ENCODE measurements around the gene CYP26A1. TPM values are rescaled to one million over a fixed set of nuclear protein-coding genes. Genes with fewer than 3 reads are reported as not detected.

Gene CYP26A1
- total RNA-seq, 1 donor from 2014 or later = 4.2 TPM

DNA sequence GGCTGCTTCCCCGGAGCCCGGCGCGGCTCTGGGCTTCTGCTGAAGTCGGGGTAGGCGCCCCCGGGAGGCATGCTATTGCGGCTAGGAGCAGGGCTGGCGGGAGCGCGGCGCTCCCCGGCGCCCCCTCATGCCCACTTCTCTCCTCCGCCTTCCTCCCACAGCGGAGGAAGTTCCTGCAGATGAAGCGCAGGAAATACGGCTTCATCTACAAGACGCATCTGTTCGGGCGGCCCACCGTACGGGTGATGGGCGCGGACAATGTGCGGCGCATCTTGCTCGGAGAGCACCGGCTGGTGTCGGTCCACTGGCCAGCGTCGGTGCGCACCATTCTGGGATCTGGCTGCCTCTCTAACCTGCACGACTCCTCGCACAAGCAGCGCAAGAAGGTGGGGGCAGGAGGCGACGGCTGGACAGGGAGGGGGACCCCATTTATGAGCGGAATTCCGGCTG is 479 bp downstream of the CYP26A1 start:
- Mint-ChIP-seq H3K36me3 (no peaks in the 10 kb centered on the region), H3K4me1 (ENCODE audit: unreplicated experiment) (peaks cover 26% of the 10 kb centered on the region), H3K4me3 (peak overlapping the region; percentile 84), H3K9me3 (no peaks in the 10 kb centered on the region), H3K27me3 (peaks cover 91% of the 10 kb centered on the region), H3K27ac (no peak overlapping the region)
- no peak for DNase-seq (ENCODE audit: extremely low spot score, unreplicated experiment)
- TF ChIP-seq, protein P1, sequence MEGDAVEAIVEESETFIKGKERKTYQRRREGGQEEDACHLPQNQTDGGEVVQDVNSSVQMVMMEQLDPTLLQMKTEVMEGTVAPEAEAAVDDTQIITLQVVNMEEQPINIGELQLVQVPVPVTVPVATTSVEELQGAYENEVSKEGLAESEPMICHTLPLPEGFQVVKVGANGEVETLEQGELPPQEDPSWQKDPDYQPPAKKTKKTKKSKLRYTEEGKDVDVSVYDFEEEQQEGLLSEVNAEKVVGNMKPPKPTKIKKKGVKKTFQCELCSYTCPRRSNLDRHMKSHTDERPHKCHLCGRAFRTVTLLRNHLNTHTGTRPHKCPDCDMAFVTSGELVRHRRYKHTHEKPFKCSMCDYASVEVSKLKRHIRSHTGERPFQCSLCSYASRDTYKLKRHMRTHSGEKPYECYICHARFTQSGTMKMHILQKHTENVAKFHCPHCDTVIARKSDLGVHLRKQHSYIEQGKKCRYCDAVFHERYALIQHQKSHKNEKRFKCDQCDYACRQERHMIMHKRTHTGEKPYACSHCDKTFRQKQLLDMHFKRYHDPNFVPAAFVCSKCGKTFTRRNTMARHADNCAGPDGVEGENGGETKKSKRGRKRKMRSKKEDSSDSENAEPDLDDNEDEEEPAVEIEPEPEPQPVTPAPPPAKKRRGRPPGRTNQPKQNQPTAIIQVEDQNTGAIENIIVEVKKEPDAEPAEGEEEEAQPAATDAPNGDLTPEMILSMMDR (conservative IDR thresholded peaks at IDR 0.05) = peak; percentile 35

- H3K9me3 Mint-ChIP-seq = no peaks in the 10 kb centered on the region
- peak; percentile 63 for DNase-seq (ENCODE audit: extremely low spot score, unreplicated experiment)
- H3K36me3 Mint-ChIP-seq = no peaks in the 10 kb centered on the region
- peaks cover 90% of the 10 kb centered on the region for H3K27me3 Mint-ChIP-seq
- no peak overlapping the region for H3K27ac Mint-ChIP-seq
- H3K4me3 Mint-ChIP-seq = peak overlapping the region; percentile 84
- H3K4me1 Mint-ChIP-seq (ENCODE audit: unreplicated experiment) = peaks cover 33% of the 10 kb centered on the region
- TF ChIP-seq, protein P1 (conservative IDR thresholded peaks at IDR 0.05) = no peak
Observed at GRCh38 chr10:93074597-93075368, 1.1 kb downstream of the CYP26A1 start.

DNA sequence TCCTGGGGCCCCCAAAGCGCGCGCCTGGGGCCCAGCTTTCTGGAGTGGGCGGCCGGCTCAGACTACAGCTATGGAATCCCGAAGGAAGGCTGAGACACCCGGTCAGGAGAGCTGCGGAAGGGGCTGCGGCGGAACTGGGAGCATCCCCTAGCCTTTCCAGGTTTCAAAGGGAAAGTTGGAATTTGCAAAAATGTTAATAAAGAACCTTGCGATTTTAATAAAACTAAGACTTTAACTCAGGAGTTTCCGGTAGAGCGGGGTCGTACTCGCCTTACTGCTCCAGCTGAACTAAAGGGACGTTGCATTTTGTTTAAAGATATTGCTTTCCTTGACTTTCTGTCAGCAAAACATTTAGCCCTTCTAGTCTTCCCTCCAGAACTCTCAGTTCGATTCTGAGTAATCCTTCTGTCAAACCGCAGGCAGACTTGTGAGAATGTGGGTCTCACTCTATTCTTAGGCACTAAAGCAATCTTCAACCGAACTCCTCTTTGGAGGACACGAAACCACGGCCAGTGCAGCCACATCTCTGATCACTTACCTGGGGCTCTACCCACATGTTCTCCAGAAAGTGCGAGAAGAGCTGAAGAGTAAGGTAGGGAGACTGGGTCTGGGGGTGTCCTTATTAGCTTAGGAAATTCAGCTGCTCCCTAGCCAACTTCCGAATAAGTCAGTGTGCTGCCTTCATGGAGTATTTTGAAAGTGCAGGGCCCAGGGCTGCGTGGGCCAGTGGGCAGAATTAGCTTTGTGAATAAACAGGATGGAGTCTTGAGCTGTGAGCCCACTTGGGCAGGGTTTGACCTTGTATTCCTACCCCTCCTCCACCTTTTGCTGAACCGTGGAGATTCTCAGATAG is 1.9 kb downstream of the CYP26A1 start:
- Mint-ChIP-seq H3K4me1 (ENCODE audit: unreplicated experiment) (peaks cover 36% of the 10 kb centered on the region), H3K4me3 (peak overlapping the region; percentile 84), H3K27me3 (peaks cover 88% of the 10 kb centered on the region), H3K27ac (no peak overlapping the region), H3K36me3 (no peaks in the 10 kb centered on the region), H3K9me3 (no peaks in the 10 kb centered on the region)
- DNase-seq (ENCODE audit: extremely low spot score, unreplicated experiment) = no peak
- TF ChIP-seq, protein P1 (conservative IDR thresholded peaks at IDR 0.05) = no peak

- H3K9me3 Mint-ChIP-seq = no peaks in the 10 kb centered on the region
- TF ChIP-seq, protein P1 (conservative IDR thresholded peaks at IDR 0.05) = no peak
- no peak overlapping the region for H3K27ac Mint-ChIP-seq
- H3K36me3 Mint-ChIP-seq = no peaks in the 10 kb centered on the region
- peaks cover 29% of the 10 kb centered on the region for H3K4me1 Mint-ChIP-seq (ENCODE audit: unreplicated experiment)
- DNase-seq (ENCODE audit: extremely low spot score, unreplicated experiment) = no peak
- H3K27me3 Mint-ChIP-seq = peaks cover 87% of the 10 kb centered on the region
- H3K4me3 Mint-ChIP-seq = peak overlapping the region; percentile 24
Observed at GRCh38 chr10:93076871-93077270, 3.2 kb downstream of the CYP26A1 start.

- Mint-ChIP-seq H3K27ac (no peak overlapping the region), H3K9me3 (no peaks in the 10 kb centered on the region), H3K4me1 (ENCODE audit: unreplicated experiment) (peaks cover 25% of the 10 kb centered on the region), H3K36me3 (no peaks in the 10 kb centered on the region), H3K27me3 (peaks cover 82% of the 10 kb centered on the region), H3K4me3 (no peak overlapping the region)
- TF ChIP-seq, protein P1 (conservative IDR thresholded peaks at IDR 0.05) = no peak
- DNase-seq (ENCODE audit: extremely low spot score, unreplicated experiment) = peak; percentile 22
Observed at GRCh38 chr10:93077860-93078337, 4.2 kb downstream of the CYP26A1 start.
